Measurements from ENCODE around the gene GALNT18.

Gene GALNT18

DNA sequence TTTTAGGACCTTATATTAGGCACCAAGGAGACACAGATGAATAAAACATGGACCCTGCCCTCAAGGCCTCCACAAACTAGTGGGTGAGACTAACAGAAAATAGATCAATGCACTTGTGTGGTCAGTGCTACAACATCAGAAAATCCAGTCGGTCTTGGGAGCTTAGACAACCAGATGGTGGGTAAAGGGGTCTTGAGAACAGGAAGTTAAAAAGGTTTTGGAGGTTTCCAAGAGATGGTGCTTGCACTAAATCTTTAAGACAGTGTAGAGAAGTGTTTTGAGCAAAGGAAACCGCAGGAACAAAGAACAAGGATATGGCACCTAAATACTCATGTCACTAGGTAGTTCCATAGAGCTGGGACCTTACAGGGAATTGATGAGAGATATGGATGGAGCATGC, 56.2 kb downstream of the GALNT18 start:
- DNase-seq (ENCODE audit: low spot score) = no peak

GRCh38 chr11:11563200-11563975, 58.4 kb downstream of the GALNT18 start:
- no peak for DNase-seq (ENCODE audit: low spot score)

- no peak for DNase-seq (ENCODE audit: low spot score)
Measured at GRCh38 chr11:11561991-11562390, 59.8 kb downstream of the GALNT18 start.

GRCh38 chr11:11558826-11559225, 63.0 kb downstream of the GALNT18 start:
- no peak for DNase-seq (ENCODE audit: low spot score)

DNA sequence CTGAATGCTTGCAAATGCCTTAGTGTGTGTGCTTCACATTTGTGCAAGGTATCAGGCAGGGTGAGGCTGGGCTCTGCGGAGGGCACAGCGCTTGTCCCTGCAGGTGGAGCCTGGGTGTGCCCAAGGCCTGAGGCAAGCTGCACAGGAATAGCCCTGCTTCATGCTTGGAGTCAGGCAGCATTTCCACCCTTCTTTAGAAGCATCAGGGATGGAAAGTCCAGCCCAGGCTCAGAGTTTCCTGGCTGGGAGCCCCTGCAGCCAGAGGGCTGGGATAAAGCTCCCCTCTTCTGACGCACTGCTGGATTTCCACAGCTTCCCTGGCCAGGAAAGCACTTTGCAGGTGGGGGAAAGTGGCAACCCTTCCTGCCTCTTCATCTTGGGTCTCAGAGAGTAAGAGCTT, 63.4 kb downstream of the GALNT18 start:
- no peak for DNase-seq (ENCODE audit: low spot score)

DNA sequence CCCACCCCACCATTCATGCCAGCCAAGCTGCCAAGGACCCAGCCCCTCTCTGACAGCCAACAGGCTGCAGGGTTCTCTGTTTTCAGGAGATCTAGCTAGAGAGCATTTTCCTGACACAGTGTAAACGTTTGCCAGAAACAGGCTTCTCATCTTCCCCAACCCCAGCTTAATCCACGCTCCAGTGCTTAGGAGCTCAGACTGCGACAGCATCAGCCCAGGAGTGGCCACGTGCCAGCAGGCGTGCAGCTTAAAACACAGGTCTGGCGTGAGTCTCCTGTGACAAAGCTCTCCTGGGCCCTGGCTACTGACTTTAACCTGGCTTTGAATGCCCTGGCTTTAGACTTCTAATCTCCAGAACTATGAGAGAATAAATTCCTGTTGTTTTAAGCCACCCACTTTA, 66.6 kb downstream of the GALNT18 start:
- DNase-seq (ENCODE audit: low spot score) = no peak

DNA sequence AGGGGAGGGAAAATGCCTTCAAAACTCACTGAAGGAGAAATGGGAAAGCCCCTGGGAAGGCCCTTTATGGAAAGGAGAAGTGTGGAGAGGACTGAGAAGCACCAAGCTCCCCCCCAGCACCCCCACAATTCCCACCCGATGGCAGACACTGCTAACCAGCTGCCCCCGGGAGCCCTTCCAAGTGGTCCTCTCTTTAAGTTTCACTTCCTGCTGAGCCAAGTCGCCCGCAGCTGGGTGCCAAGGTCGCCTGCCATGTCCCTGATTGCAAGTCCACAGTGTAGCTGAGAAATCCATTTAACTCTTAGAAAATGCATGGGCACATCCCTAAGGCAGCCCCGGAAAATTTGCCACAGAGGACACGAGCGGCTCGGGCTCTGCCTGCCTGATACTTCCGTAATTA, 68.2 kb downstream of the GALNT18 start:
- DNase-seq (ENCODE audit: low spot score) = no peak

GRCh38 chr11:11552529-11553087, 69.2 kb downstream of the GALNT18 start:
- no peak for DNase-seq (ENCODE audit: low spot score)

DNA sequence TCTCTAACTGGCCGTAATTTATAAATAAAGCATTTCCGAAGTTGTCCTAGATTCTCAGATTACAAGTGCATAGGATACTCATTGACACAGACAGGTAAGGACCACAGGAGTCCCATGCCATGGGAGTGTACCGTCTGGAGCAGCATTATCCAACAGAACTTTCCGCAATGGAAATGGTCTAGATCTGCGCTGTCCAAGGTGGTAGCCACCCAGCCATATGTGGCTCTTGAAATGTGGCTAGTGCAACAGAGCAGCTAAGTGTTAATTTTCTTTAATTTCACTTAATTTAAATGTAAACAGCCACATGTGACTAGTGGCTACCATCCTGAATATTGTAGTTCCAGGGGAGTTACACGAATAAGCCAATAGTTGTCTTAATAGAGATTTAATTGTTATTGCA, 71.3 kb downstream of the GALNT18 start:
- no peak for DNase-seq (ENCODE audit: low spot score)

- no peak for DNase-seq (ENCODE audit: low spot score)
Measured at GRCh38 chr11:11545285-11546275, 76.2 kb downstream of the GALNT18 start.

DNA sequence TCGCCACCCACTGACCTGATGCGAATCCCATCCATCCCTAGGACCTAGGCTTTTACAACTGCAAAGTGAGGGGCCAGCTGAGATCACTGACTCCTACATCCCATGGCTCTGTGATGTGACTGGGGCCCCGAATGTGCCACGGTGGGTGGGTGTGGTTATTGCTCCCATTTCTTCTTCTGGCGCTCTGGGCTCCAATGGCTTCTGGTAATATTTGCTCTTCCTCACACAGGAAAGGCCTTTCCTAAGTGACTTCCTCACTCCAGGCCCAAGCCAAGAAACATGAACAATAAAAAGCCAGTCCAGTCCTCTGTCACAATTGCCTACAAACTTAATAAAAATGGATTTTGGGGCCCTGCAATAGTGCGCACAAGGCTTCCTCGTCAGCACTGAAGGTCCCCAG, 78.1 kb downstream of the GALNT18 start:
- DNase-seq (ENCODE audit: low spot score) = no peak

DNA sequence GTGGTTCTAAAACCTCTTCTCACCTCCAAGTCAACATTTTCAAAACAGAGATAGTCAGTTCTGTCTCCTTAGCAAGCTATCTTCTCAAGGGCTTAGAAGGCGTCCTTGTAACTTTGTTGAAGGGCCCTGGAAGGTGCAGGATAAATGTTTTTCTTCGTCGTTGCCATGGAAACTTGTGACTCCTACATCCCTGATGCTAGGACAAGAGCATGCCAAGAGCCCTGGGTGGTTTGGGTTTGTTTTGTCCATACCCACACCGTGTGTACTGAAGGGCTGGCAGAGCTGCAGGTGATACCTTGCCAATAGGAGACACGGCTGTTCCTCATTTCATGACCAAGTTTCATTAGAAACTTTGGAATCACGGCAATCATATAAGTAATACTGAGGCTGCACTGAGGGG, 81.6 kb downstream of the GALNT18 start:
- DNase-seq (ENCODE audit: low spot score) = no peak

- DNase-seq (ENCODE audit: low spot score) = no peak
Measured at GRCh38 chr11:11538277-11538960, 83.4 kb downstream of the GALNT18 start.

DNA sequence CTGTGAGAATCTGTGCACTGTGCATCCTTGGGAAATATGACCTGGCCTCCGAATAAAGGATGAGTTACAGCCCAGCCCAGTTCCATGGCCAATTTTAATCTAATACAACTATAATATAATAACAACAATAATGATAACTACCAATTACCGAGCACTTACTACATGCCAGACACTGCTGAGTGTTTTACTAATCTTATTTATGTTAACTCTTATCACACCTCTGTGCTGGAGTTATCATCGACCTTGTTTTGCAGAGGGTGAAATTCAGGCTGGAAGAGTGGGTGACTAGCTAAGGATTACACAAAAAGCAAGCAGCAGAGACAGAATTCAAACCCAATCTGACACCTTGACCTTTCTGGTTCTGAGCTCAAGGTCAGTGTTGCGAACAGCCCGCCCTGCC, 83.9 kb downstream of the GALNT18 start:
- DNase-seq (ENCODE audit: low spot score) = no peak

DNA sequence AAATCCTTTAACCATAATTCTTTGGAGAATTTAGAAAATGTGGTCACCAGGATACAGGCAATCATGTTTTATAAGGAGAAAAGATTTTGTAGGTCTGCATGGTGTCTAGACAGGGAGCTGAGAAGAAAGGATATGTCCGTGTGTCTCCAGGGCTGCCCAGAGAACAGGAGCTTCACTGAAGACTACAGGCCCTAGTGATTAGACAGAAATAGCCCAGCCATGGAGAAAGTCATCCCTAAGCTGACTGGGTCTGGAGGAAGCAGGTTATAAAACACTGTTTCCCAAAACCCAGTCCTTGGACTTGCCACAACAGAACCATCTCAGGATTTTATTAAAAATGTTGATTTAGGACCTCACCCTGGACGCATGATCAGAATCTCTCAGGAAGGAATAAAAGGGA, 84.4 kb downstream of the GALNT18 start:
- DNase-seq (ENCODE audit: low spot score) = no peak

DNA sequence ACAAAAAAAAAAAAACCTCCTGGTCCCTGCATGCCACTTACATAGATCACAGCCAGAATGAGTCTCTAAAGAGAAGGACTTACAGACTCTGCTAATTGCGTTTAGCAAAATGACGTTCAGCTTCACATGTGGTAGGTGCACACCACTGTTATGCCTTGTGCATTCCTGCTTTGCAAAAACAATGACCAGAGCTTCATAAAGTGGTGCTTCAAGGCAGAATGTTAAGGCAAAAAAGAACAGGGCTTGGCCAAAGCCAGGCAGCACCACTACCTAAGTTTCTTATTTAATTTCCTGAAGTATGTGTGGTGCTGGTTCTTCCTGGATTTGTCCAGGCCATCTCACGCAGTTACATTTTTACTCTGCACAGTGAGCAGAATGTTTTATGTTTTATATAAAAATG, 85.2 kb downstream of the GALNT18 start:
- no peak for DNase-seq (ENCODE audit: low spot score)

DNA sequence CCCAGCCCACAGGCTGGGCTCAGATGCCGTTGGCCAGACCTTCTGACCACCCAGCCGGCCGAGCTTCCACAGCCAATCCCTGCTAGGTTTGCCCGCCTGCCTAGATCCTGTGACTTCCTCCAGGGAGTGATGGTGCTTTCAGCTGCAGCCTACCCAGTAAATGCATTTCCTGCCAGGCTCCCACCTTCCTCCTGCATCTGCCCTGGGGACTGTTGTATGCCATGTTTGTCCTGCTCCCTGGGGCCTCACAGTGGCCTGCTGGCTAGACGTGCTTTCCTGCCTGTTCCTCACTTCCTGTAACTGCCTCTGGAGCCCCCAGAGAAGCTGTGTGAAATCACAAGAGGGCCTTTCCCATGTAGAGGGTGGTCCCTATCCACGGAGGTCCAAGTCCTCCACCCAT, 86.2 kb downstream of the GALNT18 start:
- DNase-seq (ENCODE audit: low spot score) = no peak

DNA sequence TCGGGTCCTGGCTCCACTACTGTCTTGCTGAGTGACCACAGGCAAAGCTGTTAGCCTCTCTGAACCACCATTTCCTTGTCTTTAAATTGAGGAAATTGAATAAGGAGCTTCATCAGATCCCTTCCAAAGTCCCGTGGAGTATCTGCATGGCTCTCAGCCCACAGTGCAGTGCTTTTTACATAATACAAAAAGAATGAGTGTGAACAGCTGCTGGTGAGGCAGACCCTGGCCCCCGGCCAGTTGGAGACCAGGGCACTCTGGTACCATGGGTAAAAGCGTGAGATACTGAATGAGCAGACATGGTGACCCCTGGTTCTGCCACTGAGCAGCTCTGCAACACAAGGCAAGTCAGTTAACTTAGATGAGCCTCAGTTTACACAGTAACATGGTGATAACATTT, 86.8 kb downstream of the GALNT18 start:
- no peak for DNase-seq (ENCODE audit: low spot score)

- DNase-seq (ENCODE audit: low spot score) = no peak
Measured at GRCh38 chr11:11533751-11534150, 88.1 kb downstream of the GALNT18 start.

DNA sequence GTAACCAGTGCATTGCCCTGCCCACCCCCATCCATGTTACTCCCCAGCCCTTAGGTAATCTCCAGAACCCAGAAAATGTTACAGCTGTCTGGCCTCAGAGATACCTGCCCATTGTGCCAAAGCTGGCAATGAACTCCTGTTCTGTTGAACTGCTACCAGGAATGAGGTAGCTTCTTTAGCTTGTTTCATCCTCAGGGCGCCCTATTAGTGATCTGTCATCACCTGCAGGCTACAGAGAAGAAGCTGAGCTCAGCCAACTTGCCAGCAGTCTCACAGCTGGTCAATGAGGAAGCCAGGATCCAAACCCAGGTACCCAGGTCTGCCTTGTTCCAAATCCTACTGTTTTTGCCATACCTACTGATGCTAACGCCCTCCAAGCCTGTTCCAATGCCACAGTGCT, 88.7 kb downstream of the GALNT18 start:
- DNase-seq (ENCODE audit: low spot score) = no peak

DNA sequence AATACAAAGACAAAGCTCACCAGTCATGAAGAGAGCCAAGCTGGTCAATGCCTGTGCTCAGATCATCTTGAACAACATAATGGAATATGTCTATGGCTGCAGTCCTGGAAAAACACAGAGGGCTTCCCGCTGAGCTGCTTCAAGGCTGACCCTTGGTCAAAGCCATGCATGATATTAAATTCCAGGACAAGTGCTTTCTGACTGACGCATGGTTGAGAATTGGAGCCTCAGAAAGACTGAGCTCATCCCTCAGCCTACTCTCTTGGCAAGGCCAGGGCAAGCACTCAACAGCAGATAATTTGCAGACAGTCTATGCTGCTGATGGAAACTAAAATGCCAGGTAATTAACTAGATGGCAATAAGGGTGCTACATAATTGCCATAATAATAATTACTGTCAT, 89.2 kb downstream of the GALNT18 start:
- no peak for DNase-seq (ENCODE audit: low spot score)

Data from hepatic stellate cell (primary cell).